ENCODE measurements around the gene MRPL22.
"Not testable (repeated sequence)": the region's sequence is repeated elsewhere in the genome, so short reads cannot be mapped to it uniquely, and the experiment has no call there.

Gene MRPL22

DNA sequence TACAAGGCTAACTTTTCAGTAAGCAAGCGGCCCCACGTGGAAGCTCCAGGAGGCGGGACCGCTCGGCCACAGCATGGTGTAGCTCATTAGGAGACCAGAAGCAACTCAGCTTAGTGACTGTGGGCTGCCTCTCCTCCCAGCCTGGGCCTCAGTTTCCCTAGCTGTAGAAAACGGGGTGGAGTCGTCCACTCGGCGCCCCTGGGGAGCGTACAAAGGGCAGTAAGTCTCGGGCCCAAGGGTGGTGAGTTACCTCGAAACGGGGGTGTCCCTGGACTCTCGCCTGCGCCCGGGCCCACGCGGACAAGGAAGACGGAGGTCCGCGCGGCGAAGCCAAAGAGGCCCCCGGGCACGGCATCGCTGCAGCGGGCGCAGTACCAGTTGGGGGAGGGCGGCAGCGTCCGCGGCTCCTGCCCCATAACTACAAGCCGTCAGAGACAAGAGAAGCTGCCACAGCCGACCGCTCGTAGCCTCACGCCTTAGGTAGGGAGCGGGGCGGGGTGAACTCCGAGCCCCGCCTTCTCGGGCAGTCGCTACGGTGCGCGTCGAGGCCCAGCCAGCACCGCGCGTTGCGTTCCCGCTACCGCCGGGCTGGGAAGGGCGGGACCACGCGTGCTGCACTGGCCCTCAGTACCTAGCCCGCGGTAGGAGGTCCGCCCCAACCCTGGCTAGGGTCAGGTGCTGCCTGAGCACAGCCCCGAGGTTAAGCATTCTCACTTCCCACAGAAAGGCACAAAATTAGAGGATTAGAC is 3.0 kb upstream of the MRPL22 start, which contains the start of gene GEMIN5:
Gene GEMIN5 (minus strand): TSS at position 494 of the 749 bp plus-strand sequence. CDS start 78 bp downstream, at position 416.
- peaks cover 0 to 30% (median 0%) of the 10 kb centered on the region in 11 experiments; a peak in 5 of 22 replicates for H4K20me1 ChIP-seq
- peaks cover 1 to 38% (median 31%) of the 10 kb centered on the region in 11 experiments; a peak in 19 of 22 replicates for H3K36me3 ChIP-seq
- H3K27ac ChIP-seq: peak within 1 kb of the TSS; percentile 26 to 89 (median 77); a peak in 21 of 22 replicates
- H3K27me3 ChIP-seq: no peaks in the 10 kb centered on the region
- peak within 1 kb of the TSS; percentile 81 to 96 (median 89) for H3K9ac ChIP-seq
- H3K4me2 ChIP-seq: peak within 1 kb of the TSS; percentile 86 to 97 (median 91)
- H3K4me1 ChIP-seq: peaks cover 30 to 53% (median 45%) of the 10 kb centered on the region in 10 experiments
- no peaks in the 10 kb centered on the region for H3K9me3 ChIP-seq (replicated peaks in 1 of 11)
- no peak for TF ChIP-seq Cebpa-rat (IDR thresholded peaks at IDR 0.05)
- H3K4me3 ChIP-seq: peak within 1 kb of the TSS; percentile 76 to 98 (median 90)

DNA sequence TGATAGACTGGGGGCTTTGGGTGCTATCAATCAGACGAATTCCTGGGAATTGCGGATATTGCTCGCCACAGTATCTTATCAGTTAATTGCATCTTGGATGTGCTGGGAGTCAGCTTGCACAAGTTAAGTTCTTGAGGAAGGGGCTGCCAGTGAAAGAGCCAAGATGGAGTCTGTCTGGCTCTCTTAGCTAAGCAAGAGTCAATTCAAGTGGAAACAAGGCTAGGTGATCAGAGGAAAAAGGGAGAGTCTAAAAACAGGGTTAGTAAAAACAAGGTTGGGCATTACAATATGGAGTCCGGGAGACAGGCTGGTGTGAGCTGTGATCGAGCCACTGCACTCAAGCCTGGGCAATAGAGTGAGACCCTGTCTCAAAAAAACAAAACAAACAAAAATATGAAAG is 1.5 kb upstream of the MRPL22 start:
- H3K27me3 ChIP-seq; H3K27ac ChIP-seq; H3K4me3 ChIP-seq; H3K9me3 ChIP-seq (replicated peaks in 1 of 11); H3K9ac ChIP-seq: not testable (repeated sequence)
- Histone ChIP-seq H3K4me1 (peaks cover 39 to 57% (median 51%) of the 10 kb centered on the region in 10 experiments), H4K20me1 (peaks cover 0 to 36% (median 4%) of the 10 kb centered on the region in 11 experiments; a peak in 7 of 22 replicates), H3K4me2 (peak overlapping the region in 4 of 11 experiments; percentile 40 to 86 (median 82); a peak in 5 of 22 replicates), H3K36me3 (peaks cover 4 to 38% (median 21%) of the 10 kb centered on the region in 11 experiments; a peak in 20 of 22 replicates)

DNA sequence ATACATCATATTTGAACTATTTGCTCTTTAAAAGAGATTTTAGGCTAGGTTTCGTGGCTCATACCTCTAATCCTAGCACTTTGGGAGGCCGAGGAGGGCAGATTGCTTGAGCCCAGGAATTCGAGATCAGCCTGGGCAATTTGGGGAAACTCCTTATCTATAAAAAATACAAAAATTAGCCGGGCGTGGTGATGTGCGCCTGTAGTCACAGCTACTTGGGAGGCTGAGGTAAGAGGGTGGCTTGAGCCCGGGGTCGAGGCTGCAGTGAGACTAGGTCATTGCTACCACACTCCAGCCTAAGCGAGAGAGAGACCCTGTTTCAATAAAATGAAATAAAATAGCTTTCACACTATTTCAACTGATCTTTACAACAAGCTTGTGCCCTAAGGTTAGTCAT is 500 bp upstream of the MRPL22 start:
- H3K9ac ChIP-seq: peak overlapping the region; percentile 82 to 92 (median 88); a peak in 21 of 22 replicates
- peaks cover 5 to 42% (median 11%) of the 10 kb centered on the region in 11 experiments; a peak in 12 of 22 replicates for H4K20me1 ChIP-seq
- no peaks in the 10 kb centered on the region for H3K27me3 ChIP-seq
- H3K36me3 ChIP-seq: peaks cover 4 to 37% (median 17%) of the 10 kb centered on the region in 11 experiments; a peak in 20 of 22 replicates
- H3K9me3 ChIP-seq (replicated peaks in 1 of 11): no peaks in the 10 kb centered on the region
- peak overlapping the region; percentile 70 to 94 (median 83) for H3K4me2 ChIP-seq
- peak overlapping the region; percentile 56 to 89 (median 84); a peak in 21 of 22 replicates for H3K27ac ChIP-seq
- peaks cover 44 to 62% (median 53%) of the 10 kb centered on the region in 10 experiments for H3K4me1 ChIP-seq
- H3K4me3 ChIP-seq: peak overlapping the region; percentile 70 to 90 (median 82)
- TF ChIP-seq Cebpa-rat (IDR thresholded peaks at IDR 0.05): no peak

- no peak overlapping the region for H3K27ac ChIP-seq
- H4K20me1 ChIP-seq: peaks cover 13 to 63% (median 31%) of the 10 kb centered on the region in 11 experiments; a peak in 15 of 22 replicates
- peak overlapping the region in 1 of 11 experiments; percentile 83; a peak in 1 of 22 replicates for H3K4me2 ChIP-seq
Observed at GRCh38 chr5:154943527-154943926, 2.7 kb downstream of the MRPL22 start.

DNA sequence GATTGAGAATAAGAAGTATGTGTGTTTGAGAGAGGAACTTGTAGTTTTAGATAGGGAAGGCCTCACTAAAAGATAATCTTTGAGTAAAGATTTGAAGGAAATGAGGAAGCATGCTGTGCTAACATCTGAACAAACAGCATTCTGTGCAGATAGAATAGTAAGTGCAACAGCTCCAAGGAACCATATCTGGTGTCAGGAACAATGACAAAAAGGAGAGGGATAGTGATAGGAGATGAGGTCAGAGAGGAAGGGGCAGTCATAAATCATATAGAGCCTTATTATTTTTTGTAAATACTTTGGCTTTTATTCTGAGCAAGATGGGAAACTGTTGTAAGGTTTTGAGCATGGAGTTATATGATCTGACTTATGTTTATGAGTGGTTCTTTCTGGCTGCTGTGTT is 3.8 kb downstream of the MRPL22 start:
- H3K9ac ChIP-seq: no peak overlapping the region; a peak in 2 of 22 replicates
- peaks cover 16 to 75% (median 43%) of the 10 kb centered on the region in 11 experiments; a peak in 16 of 22 replicates for H4K20me1 ChIP-seq
- no peaks in the 10 kb centered on the region for H3K9me3 ChIP-seq (replicated peaks in 1 of 11)
- H3K27me3 ChIP-seq: no peaks in the 10 kb centered on the region
- H3K4me1 ChIP-seq: peaks cover 24 to 51% (median 28%) of the 10 kb centered on the region in 10 experiments
- H3K27ac ChIP-seq: no peak overlapping the region
- peak overlapping the region in 2 of 11 experiments; percentile 53 to 56; a peak in 4 of 22 replicates for H3K4me2 ChIP-seq
- no peak overlapping the region for H3K4me3 ChIP-seq
- H3K36me3 ChIP-seq: peaks cover 10 to 66% (median 37%) of the 10 kb centered on the region in 11 experiments; a peak in 19 of 22 replicates
- no peak for TF ChIP-seq Cebpa-rat (IDR thresholded peaks at IDR 0.05)

More at GRCh38 chr5:154943527-154943926, 2.7 kb downstream of the MRPL22 start:
- Histone ChIP-seq H3K9ac (peak overlapping the region in 2 of 11 experiments; percentile 20 to 86; a peak in 2 of 22 replicates), H3K9me3 (replicated peaks in 1 of 11) (no peaks in the 10 kb centered on the region), H3K4me1 (peaks cover 31 to 51% (median 36%) of the 10 kb centered on the region in 10 experiments), H3K36me3 (peaks cover 10 to 54% (median 29%) of the 10 kb centered on the region in 11 experiments; a peak in 19 of 22 replicates), H3K4me3 (no peak overlapping the region), H3K27me3 (no peaks in the 10 kb centered on the region)
- no peak for TF ChIP-seq Cebpa-rat (IDR thresholded peaks at IDR 0.05)

DNA sequence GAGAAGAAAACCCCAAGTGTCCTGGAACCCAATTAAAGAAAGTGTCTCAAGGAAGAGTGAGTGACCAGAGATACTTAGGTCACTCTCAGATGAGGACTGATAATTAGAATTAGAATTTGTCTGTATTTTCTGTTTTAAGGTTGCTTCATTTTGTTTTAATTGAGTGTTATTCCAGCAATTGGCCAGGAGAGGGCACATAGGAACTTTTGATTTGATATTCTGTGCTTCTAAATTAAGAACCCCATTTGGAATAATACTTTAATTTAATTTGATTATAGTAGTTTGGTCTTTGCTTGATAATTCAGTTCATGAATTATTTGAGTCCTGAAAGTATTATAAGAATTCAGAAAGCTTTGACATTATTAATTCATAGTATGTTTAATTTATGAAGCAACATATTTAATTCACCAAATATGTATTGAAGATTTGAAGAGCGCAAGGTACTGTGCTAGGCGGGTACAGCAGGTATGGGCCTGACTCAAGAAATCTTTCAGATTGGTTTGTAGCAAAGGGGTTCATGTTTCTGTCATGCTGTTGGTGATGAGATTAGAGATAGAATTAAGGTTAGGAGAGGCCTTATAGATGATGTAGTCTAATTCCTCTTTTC is 4.9 kb downstream of the MRPL22 start:
- Histone ChIP-seq H3K36me3 (peaks cover 12 to 77% (median 47%) of the 10 kb centered on the region in 11 experiments; a peak in 19 of 22 replicates), H3K4me2 (peak overlapping the region in 2 of 11 experiments; percentile 53 to 56; a peak in 3 of 22 replicates), H3K4me3 (no peak overlapping the region), H3K27ac (no peak overlapping the region), H3K27me3 (no peaks in the 10 kb centered on the region), H4K20me1 (peaks cover 16 to 86% (median 52%) of the 10 kb centered on the region in 11 experiments; a peak in 16 of 22 replicates), H3K9ac (no peak overlapping the region), H3K4me1 (peaks cover 14 to 45% (median 19%) of the 10 kb centered on the region in 10 experiments), H3K9me3 (replicated peaks in 1 of 11) (no peaks in the 10 kb centered on the region)
- no peak for TF ChIP-seq Cebpa-rat (IDR thresholded peaks at IDR 0.05)

DNA sequence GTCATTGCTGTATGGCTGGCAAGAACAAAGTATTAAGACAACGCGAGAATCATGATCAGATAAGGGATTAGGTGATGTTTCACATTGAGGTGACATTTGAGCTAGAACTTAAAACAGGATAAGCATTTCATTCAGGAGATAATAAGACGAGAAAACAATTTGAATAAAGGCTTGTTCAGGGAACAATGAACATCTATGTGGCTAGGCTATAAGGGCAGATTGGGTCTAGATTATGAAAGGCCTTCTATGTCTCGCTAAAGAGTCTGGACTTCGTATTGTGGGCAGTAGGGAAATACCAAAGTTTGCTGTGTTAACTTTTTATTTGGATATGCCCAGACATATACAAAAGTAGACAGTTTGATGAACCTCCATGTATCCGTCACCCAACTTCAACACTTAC is 6.9 kb downstream of the MRPL22 start:
- no peak overlapping the region for H3K4me2 ChIP-seq
- peaks cover 28 to 97% (median 61%) of the 10 kb centered on the region in 11 experiments; a peak in 21 of 22 replicates for H3K36me3 ChIP-seq
- peaks cover 4 to 32% (median 7%) of the 10 kb centered on the region in 10 experiments; a peak in 19 of 20 replicates for H3K4me1 ChIP-seq
- H3K9me3 ChIP-seq (replicated peaks in 1 of 11): no peaks in the 10 kb centered on the region
- no peak for TF ChIP-seq Cebpa-rat (IDR thresholded peaks at IDR 0.05)
- H4K20me1 ChIP-seq: peaks cover 16 to 82% (median 52%) of the 10 kb centered on the region in 11 experiments; a peak in 16 of 22 replicates
- no peak overlapping the region for H3K9ac ChIP-seq
- H3K27me3 ChIP-seq: no peaks in the 10 kb centered on the region
- no peak overlapping the region for H3K4me3 ChIP-seq
- H3K27ac ChIP-seq: no peak overlapping the region

DNA sequence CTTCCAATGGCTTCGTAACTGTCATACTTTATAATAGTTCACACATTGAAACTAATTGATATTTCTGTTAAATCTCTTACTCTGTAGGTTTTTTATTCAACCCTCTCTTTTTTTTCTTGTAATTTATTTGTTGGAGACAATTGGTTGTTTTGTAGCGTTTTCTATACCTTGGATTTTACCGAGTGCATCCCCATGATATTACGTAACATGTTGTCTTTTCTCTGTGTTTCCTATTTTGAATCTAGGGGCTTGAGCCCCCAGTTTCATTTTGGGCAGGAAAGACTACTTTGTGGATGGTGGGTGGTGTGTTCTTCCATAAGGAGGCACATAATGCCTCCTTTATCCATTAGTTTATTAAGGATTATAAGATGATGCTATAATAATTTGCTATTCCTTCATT is 7.4 kb downstream of the MRPL22 start:
- Histone ChIP-seq H3K27me3 (no peaks in the 10 kb centered on the region), H4K20me1 (peaks cover 14 to 77% (median 51%) of the 10 kb centered on the region in 11 experiments; a peak in 16 of 22 replicates), H3K4me1 (peaks cover 0 to 27% (median 2%) of the 10 kb centered on the region in 10 experiments; a peak in 10 of 20 replicates), H3K9ac (no peak overlapping the region), H3K4me2 (no peak overlapping the region), H3K9me3 (replicated peaks in 1 of 11) (no peaks in the 10 kb centered on the region), H3K27ac (no peak overlapping the region), H3K36me3 (peaks cover 32 to 96% (median 61%) of the 10 kb centered on the region in 11 experiments; a peak in 21 of 22 replicates), H3K4me3 (no peak overlapping the region)
- TF ChIP-seq Cebpa-rat (IDR thresholded peaks at IDR 0.05): peak in 2 of 11 experiments; percentile 16 to 60; a peak in 2 of 22 replicates
